DLD1 (cell line): Measurements from ENCODE around the gene HOXC6.
"Not testable (repeated sequence)": the region's sequence is repeated elsewhere in the genome, so short reads cannot be mapped to it uniquely, and the experiment has no call there.

Experiments used
- in situ Hi-C: cut with HindIII; loops from 2 replicates; pipeline ENCODE4 v1.10.0; 2017; ENCODE audit warnings: low sequenced_read_pairs

Gene HOXC6

GRCh38 chr12:54037360-54038283 is 9.4 kb downstream of the HOXC6 start:
- in situ Hi-C loops = no loop called here

GRCh38 chr12:54038284-54038870 is 10.1 kb downstream of the HOXC6 start:
- in situ Hi-C loops = no loop called here

GRCh38 chr12:54038871-54039414 is 10.7 kb downstream of the HOXC6 start:
- in situ Hi-C loops = no loop called here

- in situ Hi-C loops = no loop called here
These were observed 11.3 kb downstream of the HOXC6 start for GRCh38 chr12:54039417-54040147.

GRCh38 chr12:54040148-54040494 is 11.9 kb downstream of the HOXC6 start:
- in situ Hi-C loops = no loop called here

GRCh38 chr12:54040648-54041047 is 12.4 kb downstream of the HOXC6 start:
- in situ Hi-C loops = no loop called here

- in situ Hi-C loops = no loop called here
These were observed 13.0 kb downstream of the HOXC6 start for GRCh38 chr12:54041097-54041690.

- in situ Hi-C loops = not testable (repeated sequence)
These were observed 13.8 kb downstream of the HOXC6 start for GRCh38 chr12:54042033-54042432.

- in situ Hi-C loops = no loop called here
These were observed 15.0 kb downstream of the HOXC6 start for GRCh38 chr12:54042970-54043853.

- in situ Hi-C loops = no loop called here
These were observed 16.3 kb downstream of the HOXC6 start for GRCh38 chr12:54044425-54045103.

GRCh38 chr12:54045401-54045800 is 17.2 kb downstream of the HOXC6 start:
- in situ Hi-C loops = no loop called here

GRCh38 chr12:54045868-54046521 is 17.8 kb downstream of the HOXC6 start:
- in situ Hi-C loops = no loop called here

- in situ Hi-C loops = no loop called here
These were observed 18.5 kb downstream of the HOXC6 start for GRCh38 chr12:54046809-54047159.

GRCh38 chr12:54047160-54047963 is 19.1 kb downstream of the HOXC6 start:
- in situ Hi-C loops = no loop called here

GRCh38 chr12:54047964-54048303 is 19.7 kb downstream of the HOXC6 start:
- in situ Hi-C loops = no loop called here

GRCh38 chr12:54048406-54049093 is 20.3 kb downstream of the HOXC6 start:
- in situ Hi-C loops = no loop called here

GRCh38 chr12:54049108-54049507 is 20.9 kb downstream of the HOXC6 start:
- in situ Hi-C loops = no loop called here

- in situ Hi-C loops = no loop called here
These were observed 22.2 kb downstream of the HOXC6 start for GRCh38 chr12:54050482-54050810.
